Ectodermal cell (in vitro differentiated cells): ENCODE measurements around the gene DAPK1.

Experiments used
- H3K27ac ChIP-seq: 2 replicates; pipeline ENCODE4 v1.7.0; 2013; ENCODE audit warnings: mild to moderate bottlenecking, low read depth, low read length; ENCODE audit not compliant: insufficient read depth, poor library complexity, severe bottlenecking
- H3K27me3 ChIP-seq: 2 replicates; pipeline ENCODE4 v1.7.0; 2013; ENCODE audit warnings: mild to moderate bottlenecking, low read length; ENCODE audit not compliant: insufficient read depth, control insufficient read depth, poor library complexity, severe bottlenecking
- H3K36me3 ChIP-seq: one replicate; pipeline ENCODE4 v1.7.0; 2013; ENCODE audit warnings: low read length; ENCODE audit not compliant: control insufficient read depth, insufficient read depth
- H3K4me1 ChIP-seq: one replicate; pipeline ENCODE4 v1.7.0; 2013; ENCODE audit warnings: low read length; ENCODE audit not compliant: control insufficient read depth, insufficient read depth
- H3K4me3 ChIP-seq: 2 replicates; pipeline ENCODE4 v1.7.0; 2013; ENCODE audit warnings: low read depth, low read length, control low read depth; ENCODE audit not compliant: insufficient read depth
- H3K9me3 ChIP-seq: 2 replicates; pipeline ENCODE4 v1.7.0; 2013; ENCODE audit warnings: mild to moderate bottlenecking, low read length, moderate library complexity; ENCODE audit not compliant: control insufficient read depth
- WGBS, 2 experiments: methylation state at CpG; one replicate each; pipeline ENCODE4 v1.1.7; 2013; ENCODE audit warnings: missing lambda C conversion rate in 2 of 2; 5-methylcytosine and 5-hydroxymethylcytosine counted together

DAPK1 gene

GRCh38 chr9:87504938-87505337, 7.3 kb downstream of the DAPK1 start:
- no peaks in the 10 kb centered on the region for H3K36me3 ChIP-seq
- H3K27ac ChIP-seq = no peak overlapping the region
- H3K4me1 ChIP-seq = no peaks in the 10 kb centered on the region
- H3K27me3 ChIP-seq = no peaks in the 10 kb centered on the region
- H3K4me3 ChIP-seq = no peak overlapping the region
- no peaks in the 10 kb centered on the region for H3K9me3 ChIP-seq

GRCh38 chr9:87505869-87506678, 8.4 kb downstream of the DAPK1 start:
- Histone ChIP-seq H3K4me1 (no peaks in the 10 kb centered on the region), H3K27ac (no peak overlapping the region), H3K36me3 (no peaks in the 10 kb centered on the region), H3K9me3 (no peaks in the 10 kb centered on the region), H3K4me3 (no peak overlapping the region), H3K27me3 (no peaks in the 10 kb centered on the region)
- 93 to 96% methylated on average over 12 to 13 of the region's 13 CpGs for WGBS, 2 experiments

GRCh38 chr9:87507576-87507975, 9.9 kb downstream of the DAPK1 start:
- Histone ChIP-seq H3K9me3 (no peaks in the 10 kb centered on the region), H3K4me1 (no peaks in the 10 kb centered on the region), H3K27ac (no peak overlapping the region), H3K4me3 (no peak overlapping the region), H3K36me3 (no peaks in the 10 kb centered on the region), H3K27me3 (no peaks in the 10 kb centered on the region)
- WGBS, 2 experiments = 98 to 99% methylated on average over 4 of the region's 4 CpGs

- Histone ChIP-seq H3K4me1 (no peaks in the 10 kb centered on the region), H3K36me3 (no peaks in the 10 kb centered on the region), H3K27ac (no peak overlapping the region), H3K27me3 (no peaks in the 10 kb centered on the region), H3K4me3 (no peak overlapping the region), H3K9me3 (no peaks in the 10 kb centered on the region)
- WGBS, 2 experiments = 96% methylated on average over 4 of the region's 4 CpGs
Observed at GRCh38 chr9:87510252-87510683, 12.6 kb downstream of the DAPK1 start.

- H3K27ac ChIP-seq = no peak overlapping the region
- H3K9me3 ChIP-seq = no peaks in the 10 kb centered on the region
- WGBS, 2 experiments = 94 to 100% methylated on average over 4 of the region's 4 CpGs
- H3K27me3 ChIP-seq = no peaks in the 10 kb centered on the region
- no peaks in the 10 kb centered on the region for H3K36me3 ChIP-seq
- H3K4me3 ChIP-seq = no peak overlapping the region
- peaks cover 5% of the 10 kb centered on the region for H3K4me1 ChIP-seq
Observed at GRCh38 chr9:87512311-87512710, 14.6 kb downstream of the DAPK1 start.

- Histone ChIP-seq H3K27ac (no peak overlapping the region), H3K27me3 (no peaks in the 10 kb centered on the region), H3K4me3 (no peak overlapping the region), H3K9me3 (no peaks in the 10 kb centered on the region), H3K4me1 (peaks cover 5% of the 10 kb centered on the region), H3K36me3 (no peaks in the 10 kb centered on the region)
- WGBS, 2 experiments = 93 to 95% methylated on average over 4 of the region's 4 CpGs
Observed at GRCh38 chr9:87513161-87513560, 15.5 kb downstream of the DAPK1 start.

- 86 to 96% methylated on average over 2 to 3 of the region's 3 CpGs for WGBS, 2 experiments
- H3K4me1 ChIP-seq = peaks cover 5% of the 10 kb centered on the region
Observed at GRCh38 chr9:87513880-87514535, 16.3 kb downstream of the DAPK1 start.

GRCh38 chr9:87515006-87515405, 17.3 kb downstream of the DAPK1 start:
- H3K4me3 ChIP-seq = no peak overlapping the region
- no peaks in the 10 kb centered on the region for H3K27me3 ChIP-seq
- no peaks in the 10 kb centered on the region for H3K36me3 ChIP-seq
- 95 to 100% methylated on average over 2 of the region's 2 CpGs for WGBS, 2 experiments
- H3K9me3 ChIP-seq = no peaks in the 10 kb centered on the region
- H3K27ac ChIP-seq = no peak overlapping the region
- H3K4me1 ChIP-seq = peaks cover 10% of the 10 kb centered on the region

More at GRCh38 chr9:87513880-87514535, 16.3 kb downstream of the DAPK1 start:
- H3K36me3 ChIP-seq = no peaks in the 10 kb centered on the region
- no peak overlapping the region for H3K4me3 ChIP-seq
- no peak overlapping the region for H3K27ac ChIP-seq
- no peaks in the 10 kb centered on the region for H3K9me3 ChIP-seq
- H3K27me3 ChIP-seq = no peaks in the 10 kb centered on the region

GRCh38 chr9:87515588-87516221, 18.0 kb downstream of the DAPK1 start:
- no peaks in the 10 kb centered on the region for H3K36me3 ChIP-seq
- 92 to 95% methylated on average over 9 of the region's 9 CpGs for WGBS, 2 experiments
- no peak overlapping the region for H3K4me3 ChIP-seq
- H3K9me3 ChIP-seq = no peaks in the 10 kb centered on the region
- no peaks in the 10 kb centered on the region for H3K27me3 ChIP-seq
- no peak overlapping the region for H3K27ac ChIP-seq
- peaks cover 10% of the 10 kb centered on the region for H3K4me1 ChIP-seq

- Histone ChIP-seq H3K27me3 (no peaks in the 10 kb centered on the region), H3K4me1 (peaks cover 10% of the 10 kb centered on the region), H3K9me3 (no peaks in the 10 kb centered on the region), H3K27ac (no peak overlapping the region), H3K4me3 (no peak overlapping the region), H3K36me3 (no peaks in the 10 kb centered on the region)
- WGBS, 2 experiments = 82 to 84% methylated on average over 12 of the region's 12 CpGs
Observed at GRCh38 chr9:87516222-87516925, 18.7 kb downstream of the DAPK1 start.
